HCT116 (cell line): Measurements from ENCODE around the gene PIK3R6.

Experiments used
- POLR2A ChIP-seq: IDR thresholded peaks from 2 replicates; pipeline ENCODE4 v1.7.0; 2011; ENCODE audit warnings: borderline replicate concordance; ENCODE audit not compliant: insufficient read depth, insufficient read length; ENCODE audit errors: extremely low read depth
- POLR2AphosphoS5 ChIP-seq: IDR thresholded peaks from 2 replicates; pipeline ENCODE4 v1.6.1; 2011; ENCODE audit warnings: mild to moderate bottlenecking, low read depth, low read length, moderate library complexity
- TF ChIP-seq, protein P1 (sequence below): IDR thresholded peaks from 2 replicates; pipeline ENCODE4 v1.6.1; 2012; ENCODE audit warnings: low read depth

DNA sequence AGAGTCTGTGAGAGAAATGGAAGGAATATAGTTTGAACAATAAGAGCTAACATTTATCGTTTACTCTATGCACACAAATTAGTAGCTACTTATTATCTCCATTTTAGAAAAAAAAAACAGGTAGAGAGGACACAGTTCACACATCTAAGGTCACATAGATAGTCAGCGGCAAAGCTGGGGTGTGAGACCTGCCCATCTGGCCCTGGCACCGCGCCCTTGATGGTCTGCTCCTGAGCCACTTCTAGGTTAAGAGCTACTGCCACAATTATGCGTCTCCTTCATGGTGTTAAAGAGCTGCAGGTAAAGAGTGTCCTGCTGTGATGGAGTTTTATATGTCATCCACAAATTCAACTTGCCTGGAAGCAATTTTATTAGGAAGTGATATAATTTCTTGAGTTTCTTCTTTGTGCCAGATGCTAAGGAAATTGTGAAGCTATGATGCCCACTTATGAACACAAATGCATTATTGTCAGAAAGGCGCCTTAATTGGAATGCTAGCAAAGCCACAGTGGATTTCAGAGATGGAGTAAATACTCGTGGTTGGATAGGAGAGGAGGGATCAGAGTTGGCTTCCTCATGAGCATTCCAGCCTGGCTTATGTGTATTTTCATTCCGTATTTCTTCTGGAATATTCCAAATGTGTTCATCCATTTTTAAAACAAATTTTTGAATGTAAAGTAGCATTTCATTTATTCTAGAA is 47.0 kb downstream of the PIK3R6 start:
- TF ChIP-seq POLR2AphosphoS5 (no peak), POLR2A (no peak)
- TF ChIP-seq, protein P1, sequence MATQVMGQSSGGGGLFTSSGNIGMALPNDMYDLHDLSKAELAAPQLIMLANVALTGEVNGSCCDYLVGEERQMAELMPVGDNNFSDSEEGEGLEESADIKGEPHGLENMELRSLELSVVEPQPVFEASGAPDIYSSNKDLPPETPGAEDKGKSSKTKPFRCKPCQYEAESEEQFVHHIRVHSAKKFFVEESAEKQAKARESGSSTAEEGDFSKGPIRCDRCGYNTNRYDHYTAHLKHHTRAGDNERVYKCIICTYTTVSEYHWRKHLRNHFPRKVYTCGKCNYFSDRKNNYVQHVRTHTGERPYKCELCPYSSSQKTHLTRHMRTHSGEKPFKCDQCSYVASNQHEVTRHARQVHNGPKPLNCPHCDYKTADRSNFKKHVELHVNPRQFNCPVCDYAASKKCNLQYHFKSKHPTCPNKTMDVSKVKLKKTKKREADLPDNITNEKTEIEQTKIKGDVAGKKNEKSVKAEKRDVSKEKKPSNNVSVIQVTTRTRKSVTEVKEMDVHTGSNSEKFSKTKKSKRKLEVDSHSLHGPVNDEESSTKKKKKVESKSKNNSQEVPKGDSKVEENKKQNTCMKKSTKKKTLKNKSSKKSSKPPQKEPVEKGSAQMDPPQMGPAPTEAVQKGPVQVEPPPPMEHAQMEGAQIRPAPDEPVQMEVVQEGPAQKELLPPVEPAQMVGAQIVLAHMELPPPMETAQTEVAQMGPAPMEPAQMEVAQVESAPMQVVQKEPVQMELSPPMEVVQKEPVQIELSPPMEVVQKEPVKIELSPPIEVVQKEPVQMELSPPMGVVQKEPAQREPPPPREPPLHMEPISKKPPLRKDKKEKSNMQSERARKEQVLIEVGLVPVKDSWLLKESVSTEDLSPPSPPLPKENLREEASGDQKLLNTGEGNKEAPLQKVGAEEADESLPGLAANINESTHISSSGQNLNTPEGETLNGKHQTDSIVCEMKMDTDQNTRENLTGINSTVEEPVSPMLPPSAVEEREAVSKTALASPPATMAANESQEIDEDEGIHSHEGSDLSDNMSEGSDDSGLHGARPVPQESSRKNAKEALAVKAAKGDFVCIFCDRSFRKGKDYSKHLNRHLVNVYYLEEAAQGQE = no peak
